Measurements from ENCODE around the gene ZSWIM7. TPM values are rescaled to one million over a fixed set of nuclear protein-coding genes. Genes with fewer than 3 reads are reported as not detected.

ZSWIM7 gene
- total RNA-seq, 1 experiment from 2014 or later: 37.8 TPM

GRCh38 chr17:15970500-15970899 lies 29.0 kb downstream of the ZSWIM7 start:
- H3K27ac ChIP-seq (ENCODE audit: insufficient read length, low read depth, low read length): no peak overlapping the region
- H3K27me3 Mint-ChIP-seq (ENCODE audit: low read depth): no peaks in the 10 kb centered on the region; the same call in 1 of the 2 replicates

More at GRCh38 chr17:15970500-15970899, 29.0 kb downstream of the ZSWIM7 start:
- Histone ChIP-seq H2BK120ac (ENCODE audit: low read depth, low read length, poor library complexity, severe bottlenecking) (no peak overlapping the region), H3K4me1 (ENCODE audit: insufficient read depth, low read length) (peaks cover 4% of the 10 kb centered on the region; the same call in 1 of the 2 replicates), H2BK5ac (ENCODE audit: insufficient read length, low read length) (no peak overlapping the region), H4K8ac (replicated peaks; ENCODE audit: insufficient read length, low read depth, low read length) (no peak overlapping the region), H4K91ac (ENCODE audit: insufficient read length, low read depth, low read length) (no peak overlapping the region), H3K9me3 (ENCODE audit: control insufficient read depth, low read depth, low read length) (no peaks in the 10 kb centered on the region), H2BK20ac (ENCODE audit: low read depth, low read length, poor library complexity, severe bottlenecking) (no peak overlapping the region), H3K79me1 (ENCODE audit: insufficient read depth, low read depth, low read length, poor library complexity, severe bottlenecking) (no peaks in the 10 kb centered on the region), H3K23me2 (ENCODE audit: insufficient read length, low read depth, low read length, poor library complexity, severe bottlenecking) (peaks cover 3% of the 10 kb centered on the region), H3K79me2 (ENCODE audit: insufficient read depth, low read length) (no peaks in the 10 kb centered on the region), H3K14ac (ENCODE audit: insufficient read depth, low read length) (no peak overlapping the region), H3K4me2 (ENCODE audit: insufficient read depth, insufficient read length, low read length) (no peak overlapping the region), H3K9ac (ENCODE audit: extremely low read depth, insufficient read length, low read length) (no peak overlapping the region), H3K4ac (ENCODE audit: low read depth, low read length) (no peak overlapping the region), H4K5ac (ENCODE audit: insufficient read length, low read depth, low read length) (no peak overlapping the region), H3T11ph (ENCODE audit: low read length) (no peak overlapping the region), H2BK15ac (ENCODE audit: low read depth, low read length) (no peak overlapping the region), H2AFZ (ENCODE audit: low read length) (no peak overlapping the region), H4K20me1 (ENCODE audit: control insufficient read depth, insufficient read depth, insufficient read length) (no peaks in the 10 kb centered on the region), H2AK5ac (ENCODE audit: insufficient read length, low read length) (no peak overlapping the region), H3K18ac (ENCODE audit: insufficient read length, low read depth, low read length) (no peak overlapping the region), H3K27me3 (ENCODE audit: insufficient read depth, low read length) (no peaks in the 10 kb centered on the region), H3K23ac (ENCODE audit: insufficient read length, low read depth, low read length) (no peak overlapping the region), H2BK12ac (ENCODE audit: insufficient read length, low read depth, low read length) (no peak overlapping the region), H3K56ac (ENCODE audit: insufficient read length, low read depth, low read length) (no peak overlapping the region)
- WGBS (ENCODE audit: extremely low coverage, insufficient read length, low lambda C conversion rate): no CpG with 5 or more reads among the region's 2 CpGs
- Mint-ChIP-seq H3K4me1 (peaks cover 51 to 57% of the 10 kb centered on the region in 2 experiments), H3K4me3 (no peak overlapping the region), H3K36me3 (ENCODE audit: insufficient read depth in 1 of 3, low read depth in 3 of 3) (peaks cover 2 to 9% (median 7%) of the 10 kb centered on the region in 3 experiments), H3K27ac (peak overlapping the region in 1 of 3 experiments; percentile 16; a peak in 2 of 7 replicates), H3K9me3 (no peaks in the 10 kb centered on the region)
- DNase-seq: no peak
- TF ChIP-seq CTCF (conservative IDR thresholded peaks at IDR 0.05): no peak
